ENCODE measurements around the gene CDKN2AIP. TPM values are rescaled to one million over a fixed set of nuclear protein-coding genes. Genes with fewer than 3 reads are reported as not detected.
"Not testable (repeated sequence)": the region's sequence is repeated elsewhere in the genome, so short reads cannot be mapped to it uniquely, and the experiment has no call there.

Gene CDKN2AIP
- total RNA-seq, 2 donors from 2014 or later, result 25.9 to 33.4 TPM

GRCh38 chr4:183468210-183469095 is 24.0 kb downstream of the CDKN2AIP start:
- Mint-ChIP-seq H3K4me3 (no peak overlapping the region), H3K4me1 (peaks cover 3% of the 10 kb centered on the region), H3K36me3 (ENCODE audit: low read depth) (peaks cover 3% of the 10 kb centered on the region), H3K27me3 (peaks cover 10% of the 10 kb centered on the region), H3K27ac (no peak overlapping the region)
- no peak for DNase-seq
- ATAC-seq, result no peak
- H3K9me3 ChIP-seq (ENCODE audit: control insufficient read depth, low read length, poor library complexity, severe bottlenecking), result no peaks in the 10 kb centered on the region

- peaks cover 10% of the 10 kb centered on the region for H3K27me3 Mint-ChIP-seq
- no peak for DNase-seq
These were observed 24.8 kb downstream of the CDKN2AIP start for GRCh38 chr4:183469285-183469684.

GRCh38 chr4:183469936-183470335 is 25.5 kb downstream of the CDKN2AIP start:
- no peak overlapping the region for H3K27ac Mint-ChIP-seq
- no peak for DNase-seq
- H3K36me3 Mint-ChIP-seq (ENCODE audit: low read depth), result peaks cover 3% of the 10 kb centered on the region
- ATAC-seq, result no peak
- H3K27me3 Mint-ChIP-seq, result peaks cover 10% of the 10 kb centered on the region
- H3K4me1 Mint-ChIP-seq, result peaks cover 3% of the 10 kb centered on the region
- no peaks in the 10 kb centered on the region for H3K9me3 ChIP-seq (ENCODE audit: control insufficient read depth, low read length, poor library complexity, severe bottlenecking)
- H3K4me3 Mint-ChIP-seq, result no peak overlapping the region

More at GRCh38 chr4:183469285-183469684, 24.8 kb downstream of the CDKN2AIP start:
- Mint-ChIP-seq H3K36me3 (ENCODE audit: low read depth) (peaks cover 3% of the 10 kb centered on the region), H3K4me3 (no peak overlapping the region), H3K4me1 (peaks cover 3% of the 10 kb centered on the region), H3K27ac (no peak overlapping the region)
- no peaks in the 10 kb centered on the region for H3K9me3 ChIP-seq (ENCODE audit: control insufficient read depth, low read length, poor library complexity, severe bottlenecking)
- no peak for ATAC-seq

- no peaks in the 10 kb centered on the region for H3K9me3 ChIP-seq (ENCODE audit: control insufficient read depth, low read length, poor library complexity, severe bottlenecking)
- no peak for DNase-seq
- ATAC-seq, result no peak
- Mint-ChIP-seq H3K27me3 (peaks cover 10% of the 10 kb centered on the region), H3K27ac (no peak overlapping the region), H3K4me3 (no peak overlapping the region), H3K36me3 (ENCODE audit: low read depth) (peaks cover 3% of the 10 kb centered on the region), H3K4me1 (peaks cover 3% of the 10 kb centered on the region)
These were observed 26.4 kb downstream of the CDKN2AIP start for GRCh38 chr4:183470821-183471220.

GRCh38 chr4:183471946-183472708 is 27.7 kb downstream of the CDKN2AIP start:
- peaks cover 3% of the 10 kb centered on the region for H3K4me1 Mint-ChIP-seq
- H3K9me3 ChIP-seq (ENCODE audit: control insufficient read depth, low read length, poor library complexity, severe bottlenecking), result no peaks in the 10 kb centered on the region
- H3K4me3 Mint-ChIP-seq, result no peak overlapping the region
- H3K36me3 Mint-ChIP-seq (ENCODE audit: low read depth), result no peaks in the 10 kb centered on the region
- ATAC-seq (peak; percentile 80), DNase-seq (peak; percentile 62 to 79 (median 64))
- H3K27ac Mint-ChIP-seq, result no peak overlapping the region
- H3K27me3 Mint-ChIP-seq, result peaks cover 5% of the 10 kb centered on the region

GRCh38 chr4:183478123-183478522 is 33.7 kb downstream of the CDKN2AIP start:
- peaks cover 6% of the 10 kb centered on the region for H3K27me3 Mint-ChIP-seq
- no peaks in the 10 kb centered on the region for H3K9me3 ChIP-seq (ENCODE audit: control insufficient read depth, low read length, poor library complexity, severe bottlenecking)
- ATAC-seq (no peak), DNase-seq (no peak)
- no peak overlapping the region for H3K27ac Mint-ChIP-seq
- no peak overlapping the region for H3K4me3 Mint-ChIP-seq
- no peaks in the 10 kb centered on the region for H3K4me1 Mint-ChIP-seq
- no peaks in the 10 kb centered on the region for H3K36me3 Mint-ChIP-seq (ENCODE audit: low read depth)

- H3K27ac Mint-ChIP-seq, result no peak overlapping the region
- H3K27me3 Mint-ChIP-seq, result peaks cover 6% of the 10 kb centered on the region
- DNase-seq (no peak), ATAC-seq (no peak)
- no peaks in the 10 kb centered on the region for H3K9me3 ChIP-seq (ENCODE audit: control insufficient read depth, low read length, poor library complexity, severe bottlenecking)
- H3K4me3 Mint-ChIP-seq, result no peak overlapping the region
- no peaks in the 10 kb centered on the region for H3K4me1 Mint-ChIP-seq
- H3K36me3 Mint-ChIP-seq (ENCODE audit: low read depth), result no peaks in the 10 kb centered on the region
These were observed 34.5 kb downstream of the CDKN2AIP start for GRCh38 chr4:183478926-183479325.

- H3K9me3 ChIP-seq (ENCODE audit: control insufficient read depth, low read length, poor library complexity, severe bottlenecking); H3K4me3 Mint-ChIP-seq; DNase-seq; H3K27ac Mint-ChIP-seq; ATAC-seq; H3K4me1 Mint-ChIP-seq; H3K27me3 Mint-ChIP-seq; H3K36me3 Mint-ChIP-seq (ENCODE audit: low read depth): not testable (repeated sequence)
These were observed 38.2 kb downstream of the CDKN2AIP start for GRCh38 chr4:183482515-183483095.

GRCh38 chr4:183483997-183484396 is 39.6 kb downstream of the CDKN2AIP start:
- H3K4me3 Mint-ChIP-seq, result no peak overlapping the region
- no peaks in the 10 kb centered on the region for H3K9me3 ChIP-seq (ENCODE audit: control insufficient read depth, low read length, poor library complexity, severe bottlenecking)
- no peak for ATAC-seq
- H3K4me1 Mint-ChIP-seq, result no peaks in the 10 kb centered on the region
- no peaks in the 10 kb centered on the region for H3K36me3 Mint-ChIP-seq (ENCODE audit: low read depth)
- no peak overlapping the region for H3K27ac Mint-ChIP-seq
- H3K27me3 Mint-ChIP-seq, result no peaks in the 10 kb centered on the region
- DNase-seq, result no peak

- Mint-ChIP-seq H3K27ac (no peak overlapping the region), H3K27me3 (no peaks in the 10 kb centered on the region), H3K36me3 (ENCODE audit: low read depth) (no peaks in the 10 kb centered on the region), H3K4me3 (no peak overlapping the region), H3K4me1 (no peaks in the 10 kb centered on the region)
- DNase-seq, result no peak
- ATAC-seq, result no peak
- H3K9me3 ChIP-seq (ENCODE audit: control insufficient read depth, low read length, poor library complexity, severe bottlenecking), result no peaks in the 10 kb centered on the region
These were observed 41.1 kb downstream of the CDKN2AIP start for GRCh38 chr4:183485411-183486160.

- Mint-ChIP-seq H3K4me3 (no peak overlapping the region), H3K36me3 (ENCODE audit: low read depth) (peaks cover 7% of the 10 kb centered on the region), H3K4me1 (peaks cover 2% of the 10 kb centered on the region)
These were observed 48.4 kb downstream of the CDKN2AIP start for GRCh38 chr4:183492791-183493222.

GRCh38 chr4:183493246-183493645 is 48.8 kb downstream of the CDKN2AIP start:
- H3K27me3 Mint-ChIP-seq, result no peaks in the 10 kb centered on the region
- DNase-seq, result no peak
- peaks cover 7% of the 10 kb centered on the region for H3K36me3 Mint-ChIP-seq (ENCODE audit: low read depth)
- H3K9me3 ChIP-seq (ENCODE audit: control insufficient read depth, low read length, poor library complexity, severe bottlenecking), result no peaks in the 10 kb centered on the region
- ATAC-seq, result no peak
- H3K4me3 Mint-ChIP-seq, result no peak overlapping the region
- peaks cover 2% of the 10 kb centered on the region for H3K4me1 Mint-ChIP-seq
- no peak overlapping the region for H3K27ac Mint-ChIP-seq

More at GRCh38 chr4:183492791-183493222, 48.4 kb downstream of the CDKN2AIP start:
- H3K9me3 ChIP-seq (ENCODE audit: control insufficient read depth, low read length, poor library complexity, severe bottlenecking), result no peaks in the 10 kb centered on the region
- ATAC-seq, result no peak
- no peaks in the 10 kb centered on the region for H3K27me3 Mint-ChIP-seq
- H3K27ac Mint-ChIP-seq, result no peak overlapping the region
- no peak for DNase-seq

All from T-helper 17 cell (primary cell).